Type B pancreatic cell (in vitro differentiated cells): ENCODE data around the gene METTL26. TPM values are rescaled to one million over a fixed set of nuclear protein-coding genes. Genes with fewer than 3 reads are reported as not detected.

ENCODE experiments used
- DNase-seq: peaks from one replicate; pipeline ENCODE4 v3.0.0; 2021; ENCODE audit warnings: mixed read lengths; ENCODE audit not compliant: unreplicated experiment; ENCODE audit errors: extremely low spot score
- H3K27ac Mint-ChIP-seq: 2 replicates; pipeline ENCODE4 v1.8.0; 2021; ENCODE audit warnings: mild to moderate bottlenecking, mixed read lengths
- H3K27me3 Mint-ChIP-seq: 2 replicates; pipeline ENCODE4 v1.8.0; 2021; ENCODE audit warnings: mixed read lengths
- H3K36me3 Mint-ChIP-seq: 2 replicates; pipeline ENCODE4 v1.8.0; 2021; ENCODE audit warnings: mixed read lengths
- H3K4me1 Mint-ChIP-seq: one replicate; pipeline ENCODE4 v1.8.0; 2021; ENCODE audit warnings: mixed read lengths; ENCODE audit not compliant: unreplicated experiment
- H3K4me3 Mint-ChIP-seq: 2 replicates; pipeline ENCODE4 v1.8.0; 2021; ENCODE audit warnings: mild to moderate bottlenecking, mixed read lengths
- H3K9me3 Mint-ChIP-seq: 2 replicates; pipeline ENCODE4 v1.8.0; 2021; ENCODE audit warnings: mixed read lengths
- CTCF ChIP-seq: fragments of 200-600 bp; sonication (generic); conservative IDR thresholded peaks from 2 replicates; pipeline ENCODE4 v1.5.0; 2021; ENCODE audit warnings: antibody characterized with exemption, mild to moderate bottlenecking
- total RNA-seq: library from RNA; stranded (reverse); gene quantifications from 2 replicates; pipeline ENCODE4 v1.2.1, GENCODE V29; 2021; ENCODE audit warnings: low replicate concordance

Gene METTL26
- total RNA-seq, 1 donor from 2014 or later = 77.0 TPM

GRCh38 chr16:667780-668518 is 31.8 kb upstream of the METTL26 start, which contains the start of gene RHOT2:
Gene RHOT2, plus strand, starts transcription at chr16:668132. Its CDS starts 68 bp downstream, at chr16:668200.
- no peaks in the 10 kb centered on the region for H3K9me3 Mint-ChIP-seq
- peak within 1 kb of the TSS; percentile 59 for H3K27ac Mint-ChIP-seq
- H3K27me3 Mint-ChIP-seq = no peaks in the 10 kb centered on the region

DNA sequence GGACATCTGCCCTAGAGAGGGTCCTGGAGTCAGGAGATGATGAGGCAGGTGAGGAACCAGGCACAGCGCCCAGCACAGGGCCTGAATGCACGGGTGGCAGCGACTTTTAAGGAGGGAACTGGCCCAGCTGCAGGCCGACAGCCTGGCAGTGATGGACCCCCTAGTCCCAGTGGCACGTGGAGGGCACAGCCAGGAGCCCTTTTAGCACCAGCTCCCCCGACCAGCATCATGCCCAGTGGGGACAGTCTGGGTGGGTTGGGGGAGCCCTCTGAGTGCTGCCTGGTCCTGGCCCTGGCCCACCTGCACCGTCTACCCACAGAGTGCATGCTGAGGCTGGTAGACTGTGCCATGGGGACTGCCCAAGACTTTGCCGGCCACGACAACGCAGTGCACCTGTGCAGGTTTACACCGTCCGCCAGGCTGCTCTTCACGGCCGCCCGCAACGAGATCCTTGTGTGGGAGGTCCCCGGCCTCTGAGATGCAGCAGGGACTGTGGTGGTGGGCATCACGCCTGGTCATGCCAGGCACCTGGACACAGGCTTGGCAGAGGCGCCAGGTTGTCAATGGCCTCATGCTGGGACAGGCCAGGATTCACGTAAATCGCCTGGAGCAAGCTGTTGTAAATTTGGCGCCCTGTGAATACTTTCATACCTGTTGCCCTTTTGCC is 31.1 kb upstream of the METTL26 start:
- H3K4me3 Mint-ChIP-seq = peak overlapping the region; percentile 82
- H3K9me3 Mint-ChIP-seq = no peaks in the 10 kb centered on the region
- no peaks in the 10 kb centered on the region for H3K36me3 Mint-ChIP-seq
- no peak for DNase-seq
- peaks cover 4% of the 10 kb centered on the region for H3K4me1 Mint-ChIP-seq
- no peaks in the 10 kb centered on the region for H3K27me3 Mint-ChIP-seq
- TF ChIP-seq CTCF = no peak
- H3K27ac Mint-ChIP-seq = peak overlapping the region; percentile 59

More at GRCh38 chr16:667780-668518, 31.8 kb upstream of the METTL26 start, which contains the start of gene RHOT2:
- no peaks in the 10 kb centered on the region for H3K36me3 Mint-ChIP-seq
- H3K4me3 Mint-ChIP-seq = peak within 1 kb of the TSS; percentile 82
- DNase-seq = peak; percentile 94
- TF ChIP-seq CTCF = peak; percentile 89
- peaks cover 4% of the 10 kb centered on the region for H3K4me1 Mint-ChIP-seq

GRCh38 chr16:666572-666971 is 30.5 kb upstream of the METTL26 start:
- Mint-ChIP-seq H3K36me3 (no peaks in the 10 kb centered on the region), H3K27me3 (no peaks in the 10 kb centered on the region), H3K4me1 (peaks cover 4% of the 10 kb centered on the region), H3K4me3 (no peak overlapping the region), H3K27ac (no peak overlapping the region), H3K9me3 (no peaks in the 10 kb centered on the region)
- DNase-seq = no peak
- no peak for TF ChIP-seq CTCF

DNA sequence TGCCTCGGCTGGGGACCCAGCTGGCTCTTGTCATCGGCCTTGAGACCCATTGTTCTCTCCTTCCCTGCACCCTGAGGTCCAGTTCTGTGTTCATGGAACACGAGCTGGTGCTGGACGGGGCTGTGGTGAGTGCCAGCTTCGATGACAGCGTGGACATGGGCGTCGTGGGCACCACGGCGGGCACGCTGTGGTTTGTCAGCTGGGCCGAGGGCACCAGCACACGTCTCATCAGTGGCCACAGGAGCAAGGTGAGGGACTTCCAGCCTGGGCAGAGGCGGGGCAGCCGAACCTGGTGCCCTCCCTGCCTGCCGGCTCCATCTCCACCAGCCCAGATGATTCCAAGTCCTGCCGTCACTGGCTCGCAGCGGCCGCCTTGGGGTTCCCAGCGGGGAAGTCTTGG is 26.5 kb upstream of the METTL26 start:
- Mint-ChIP-seq H3K27me3 (no peaks in the 10 kb centered on the region), H3K4me3 (no peak overlapping the region), H3K4me1 (peaks cover 2% of the 10 kb centered on the region), H3K27ac (no peak overlapping the region), H3K9me3 (no peaks in the 10 kb centered on the region), H3K36me3 (no peaks in the 10 kb centered on the region)
- no peak for DNase-seq
- TF ChIP-seq CTCF = no peak

GRCh38 chr16:662095-662494 is 26.0 kb upstream of the METTL26 start:
- Mint-ChIP-seq H3K4me3 (no peak overlapping the region), H3K27me3 (no peaks in the 10 kb centered on the region)

More at GRCh38 chr16:662095-662494, 26.0 kb upstream of the METTL26 start:
- no peak overlapping the region for H3K27ac Mint-ChIP-seq
- H3K36me3 Mint-ChIP-seq = no peaks in the 10 kb centered on the region
- no peaks in the 10 kb centered on the region for H3K4me1 Mint-ChIP-seq
- H3K9me3 Mint-ChIP-seq = no peaks in the 10 kb centered on the region
- TF ChIP-seq CTCF = no peak
- no peak for DNase-seq
